SK-N-SH (cell line): ENCODE results near the gene CHD2. TPM values are rescaled to one million over a fixed set of nuclear protein-coding genes. Genes with fewer than 3 reads are reported as not detected.

Source experiments
- CTCF ChIA-PET: fragments of 300-600, 350-600 bp; formaldehyde crosslinking; extraction: SDS; loops from one replicate; lab custom pipeline; 2021; lab: Yijun Ruan, JAX
- POLR2A ChIA-PET: fragments of 350-600 bp; sonication (Branson Sonifier 250); formaldehyde crosslinking; extraction: SDS; loops from one replicate; lab custom pipeline; 2020; ENCODE audit warnings: antibody characterized with exemption, inconsistent platforms; lab: Yijun Ruan, JAX
- DNase-seq: peaks from one replicate; pipeline ENCODE4 v3.0.0; 2012
- H2AFZ ChIP-seq: fragments of 200-600 bp; sonication (generic); 2 replicates; pipeline ENCODE4 v1.8.1; 2016; ENCODE audit warnings: antibody characterized with exemption, mild to moderate bottlenecking, low read depth
- H3F3A ChIP-seq: fragments of 200-600 bp; sonication (generic); replicated peaks from 2 replicates; pipeline ENCODE3; 2016; ENCODE audit warnings: antibody characterized with exemption, mild to moderate bottlenecking; ENCODE audit not compliant: insufficient read depth
- H3K27ac ChIP-seq, 2 experiments: fragments of 200-500 bp in 1 of 2; fragments of 200-600 bp in 1 of 2; sonication (Bioruptor generic) in 1 of 2; sonication (generic), shearing (Covaris generic) in 1 of 2; 2 replicates each; pipeline versions ENCODE4 v1.5.1 to v1.6.1; 2014 to 2016; ENCODE audit warnings: low read depth in 2 of 2, inconsistent platforms in 1 of 2, low read length in 1 of 2, mild to moderate bottlenecking in 1 of 2, mixed read lengths in 1 of 2
- H3K27me3 ChIP-seq: fragments of 200-600 bp; sonication (generic), shearing (Covaris generic); 2 replicates; pipeline ENCODE4 v1.6.1; 2016; ENCODE audit warnings: mixed run types; ENCODE audit not compliant: insufficient read depth
- H3K36me3 ChIP-seq, 2 experiments: fragments of 200-500 bp in 1 of 2; fragments of 200-600 bp in 1 of 2; sonication (Bioruptor generic) in 1 of 2; sonication (generic) in 1 of 2; replicated peaks in 1 of 2; 2 replicates each; pipeline versions ENCODE3 to v1.5.1; 2014 to 2016; ENCODE audit warnings: low read length in 1 of 2, mild to moderate bottlenecking in 1 of 2; ENCODE audit not compliant: insufficient read depth in 2 of 2, control insufficient read depth in 1 of 2
- H3K4me1 ChIP-seq, 2 experiments: fragments of 200-500 bp in 1 of 2; fragments of 200-600 bp in 1 of 2; sonication (Bioruptor generic) in 1 of 2; sonication (generic), shearing (Covaris generic) in 1 of 2; 2 replicates each; pipeline versions ENCODE4 v1.5.1 to v1.6.1; 2014 to 2016; ENCODE audit warnings: low read depth in 1 of 2, low read length in 1 of 2, mixed run types in 1 of 2; ENCODE audit not compliant: insufficient read depth in 2 of 2, control insufficient read depth in 1 of 2
- H3K4me2 ChIP-seq: fragments of 200-600 bp; sonication (generic), shearing (Covaris generic); 2 replicates; pipeline ENCODE4 v1.6.1; 2017; ENCODE audit warnings: mixed run types
- H3K4me3 ChIP-seq, 2 experiments: fragments of 200-500 bp in 1 of 2; fragments of 200-600 bp in 1 of 2; sonication (Bioruptor generic) in 1 of 2; sonication (generic), shearing (Covaris generic) in 1 of 2; 2 replicates each; pipeline versions ENCODE4 v1.5.1 to v1.8.1; 2014 to 2016; ENCODE audit warnings: low read depth in 2 of 2, inconsistent platforms in 1 of 2, low read length in 1 of 2, mild to moderate bottlenecking in 1 of 2, mixed read lengths in 1 of 2, moderate library complexity in 1 of 2
- H3K79me2 ChIP-seq: fragments of 200-600 bp; sonication (generic); 2 replicates; pipeline ENCODE4 v1.8.1; 2017; ENCODE audit warnings: mild to moderate bottlenecking; ENCODE audit not compliant: insufficient read depth
- H3K9ac ChIP-seq: fragments of 200-600 bp; sonication (generic); 2 replicates; pipeline ENCODE4 v1.6.1; 2017; ENCODE audit warnings: mixed run types
- H3K9me2 ChIP-seq: fragments of 200-600 bp; sonication (generic); 2 replicates; pipeline ENCODE4 v1.6.1; 2017; ENCODE audit warnings: mixed run types
- H3K9me3 ChIP-seq: fragments of 200-600 bp; sonication (generic); 2 replicates; pipeline ENCODE4 v1.6.1; 2017; ENCODE audit warnings: mixed run types, mild to moderate bottlenecking, moderate library complexity
- H4K20me1 ChIP-seq: fragments of 200-600 bp; sonication (generic); 2 replicates; pipeline ENCODE4 v1.6.1; 2017; ENCODE audit warnings: mild to moderate bottlenecking, mixed run types; ENCODE audit not compliant: insufficient read depth
- ELF1 ChIP-seq: IDR thresholded peaks from 2 replicates; pipeline ENCODE4 v1.4.0; 2012
- EP300 ChIP-seq, 2 experiments: IDR thresholded peaks; 2 replicates each; pipeline versions ENCODE4 v1.4.0 to v1.6.1; 2012; ENCODE audit warnings: borderline replicate concordance in 1 of 2, low read depth in 1 of 2, low read length in 1 of 2
- FOSL2 ChIP-seq: IDR thresholded peaks from 2 replicates; pipeline ENCODE4 v1.4.0; 2012; ENCODE audit warnings: low read depth, mild to moderate bottlenecking, moderate library complexity, borderline replicate concordance
- FOXJ3 ChIP-seq: sonication (generic); formaldehyde crosslinking; IDR thresholded peaks from 2 replicates; pipeline ENCODE4 v1.5.1; 2020; ENCODE audit warnings: mild to moderate bottlenecking, missing genetic modification reagents
- FOXM1 ChIP-seq: IDR thresholded peaks from 2 replicates; pipeline ENCODE4 v1.4.0; 2012; ENCODE audit warnings: low read depth, mild to moderate bottlenecking
- GABPA ChIP-seq: IDR thresholded peaks from 2 replicates; pipeline ENCODE4 v1.4.0; 2012; ENCODE audit warnings: low read depth, mild to moderate bottlenecking
- GATA2 ChIP-seq: sonication (generic); formaldehyde crosslinking; IDR thresholded peaks from 2 replicates; pipeline ENCODE4 v1.5.0; 2020; ENCODE audit warnings: mild to moderate bottlenecking, missing genetic modification reagents
- JUND ChIP-seq: IDR thresholded peaks from 2 replicates; pipeline ENCODE4 v1.4.0; 2012
- MXI1 ChIP-seq: IDR thresholded peaks from 2 replicates; pipeline ENCODE4 v1.6.1; 2012; ENCODE audit warnings: mild to moderate bottlenecking, low read depth, low read length, improper control_type of control experiment
- NFIC ChIP-seq: IDR thresholded peaks from 2 replicates; pipeline ENCODE4 v1.4.0; 2012; ENCODE audit warnings: borderline replicate concordance
- POLR2AphosphoS5 ChIP-seq: IDR thresholded peaks from 2 replicates; pipeline ENCODE4 v1.6.1; 2012; ENCODE audit warnings: low read depth, low read length
- RAD21 ChIP-seq: IDR thresholded peaks from 2 replicates; pipeline ENCODE4 v1.6.1; 2012; ENCODE audit warnings: mild to moderate bottlenecking, low read length
- RCOR1 ChIP-seq: fragments of 150-350 bp; IDR thresholded peaks from 2 replicates; pipeline ENCODE4 v1.6.1; 2017; ENCODE audit warnings: antibody characterized with exemption, low read length
- SIN3A ChIP-seq: IDR thresholded peaks from 2 replicates; pipeline ENCODE4 v1.6.1; 2012; ENCODE audit warnings: low read depth, mild to moderate bottlenecking, low read length, moderate library complexity, borderline replicate concordance
- SMC3 ChIP-seq: IDR thresholded peaks from 2 replicates; pipeline ENCODE4 v1.6.1; 2012; ENCODE audit warnings: low read depth, low read length, improper control_type of control experiment
- TAF1 ChIP-seq: IDR thresholded peaks from 2 replicates; pipeline ENCODE4 v1.6.1; 2012; ENCODE audit warnings: low read depth, mild to moderate bottlenecking, low read length, moderate library complexity, borderline replicate concordance
- TCF12 ChIP-seq: IDR thresholded peaks from 2 replicates; pipeline ENCODE4 v1.4.0; 2012
- YY1 ChIP-seq: IDR thresholded peaks from 2 replicates; pipeline ENCODE4 v1.4.0; 2012; ENCODE audit warnings: low read depth, mild to moderate bottlenecking
- WGBS: methylation state at CpG from one replicate; pipeline ENCODE4 v1.1.6; 2017; ENCODE audit warnings: low lambda C conversion rate; 5-methylcytosine and 5-hydroxymethylcytosine counted together
- polyA plus RNA-seq, 3 experiments: library from polyadenylated mRNA; depleted of rRNA; stranded (reverse); fragments of >200 nt; gene quantifications; 2 replicates each; pipeline ENCODE4 v1.2.3, GENCODE V29; 2012
- TF ChIP-seq, protein P1 (sequence below): IDR thresholded peaks from 2 replicates; pipeline ENCODE4 v1.4.0; 2012; ENCODE audit warnings: low read depth, borderline replicate concordance
- TF ChIP-seq, protein P2 (sequence below): fragments of 200-600 bp; sonication (generic); IDR thresholded peaks from 2 replicates; pipeline ENCODE4 v1.6.1; 2017; ENCODE audit warnings: antibody characterized with exemption, mild to moderate bottlenecking, moderate library complexity
- TF ChIP-seq, protein P3 (sequence below): IDR thresholded peaks from 2 replicates; pipeline ENCODE4 v1.4.0; 2012; ENCODE audit warnings: low read depth, borderline replicate concordance

The CHD2 gene
- polyA plus RNA-seq, 1 of the 3 experiments (the other 2 are of a cell fraction) = 25.3 TPM

GRCh38 chr15:93049233-93049632 is 149.1 kb downstream of the CHD2 start:
- WGBS = 60% methylated on average over 8 of the region's 8 CpGs
- H3K4me3 ChIP-seq = no peak overlapping the region
- H3K36me3 ChIP-seq = no peaks in the 10 kb centered on the region
- H3K4me2 ChIP-seq = no peak overlapping the region
- no peaks in the 10 kb centered on the region for H4K20me1 ChIP-seq
- no peak overlapping the region for H3K27ac ChIP-seq
- H3K9me2 ChIP-seq = no peaks in the 10 kb centered on the region
- no peaks in the 10 kb centered on the region for H3K79me2 ChIP-seq
- H3K4me1 ChIP-seq = no peaks in the 10 kb centered on the region
- H2AFZ ChIP-seq = no peak overlapping the region
- DNase-seq = no peak
- H3K27me3 ChIP-seq = no peaks in the 10 kb centered on the region
- no peak overlapping the region for H3K9ac ChIP-seq
- TF ChIP-seq, protein P1, sequence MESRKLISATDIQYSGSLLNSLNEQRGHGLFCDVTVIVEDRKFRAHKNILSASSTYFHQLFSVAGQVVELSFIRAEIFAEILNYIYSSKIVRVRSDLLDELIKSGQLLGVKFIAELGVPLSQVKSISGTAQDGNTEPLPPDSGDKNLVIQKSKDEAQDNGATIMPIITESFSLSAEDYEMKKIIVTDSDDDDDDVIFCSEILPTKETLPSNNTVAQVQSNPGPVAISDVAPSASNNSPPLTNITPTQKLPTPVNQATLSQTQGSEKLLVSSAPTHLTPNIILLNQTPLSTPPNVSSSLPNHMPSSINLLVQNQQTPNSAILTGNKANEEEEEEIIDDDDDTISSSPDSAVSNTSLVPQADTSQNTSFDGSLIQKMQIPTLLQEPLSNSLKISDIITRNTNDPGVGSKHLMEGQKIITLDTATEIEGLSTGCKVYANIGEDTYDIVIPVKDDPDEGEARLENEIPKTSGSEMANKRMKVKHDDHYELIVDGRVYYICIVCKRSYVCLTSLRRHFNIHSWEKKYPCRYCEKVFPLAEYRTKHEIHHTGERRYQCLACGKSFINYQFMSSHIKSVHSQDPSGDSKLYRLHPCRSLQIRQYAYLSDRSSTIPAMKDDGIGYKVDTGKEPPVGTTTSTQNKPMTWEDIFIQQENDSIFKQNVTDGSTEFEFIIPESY = no peak
- TF ChIP-seq MXI1 (no peak), FOXJ3 (CRISPR knock-in tag) (no peak), GABPA (no peak), RAD21 (no peak), SIN3A (no peak), EP300 (IDR thresholded peaks at IDR 0.05; ENCODE audit: borderline replicate concordance in 1 of 2, low read depth in 1 of 2, low read length in 1 of 2) (no peak), TCF12 (no peak), RCOR1 (no peak), TAF1 (no peak)
- ChIA-PET CTCF (interaction anchor here (1.0 to 1.1 kb wide), 2 partner anchors 19 to 39 kb away, joined by 4 read pairs; no protein-coding TSS in a partner anchor), POLR2A (no interaction called here)
- no peaks in the 10 kb centered on the region for H3K9me3 ChIP-seq
- H3F3A ChIP-seq = no peaks in the 10 kb centered on the region

DNA sequence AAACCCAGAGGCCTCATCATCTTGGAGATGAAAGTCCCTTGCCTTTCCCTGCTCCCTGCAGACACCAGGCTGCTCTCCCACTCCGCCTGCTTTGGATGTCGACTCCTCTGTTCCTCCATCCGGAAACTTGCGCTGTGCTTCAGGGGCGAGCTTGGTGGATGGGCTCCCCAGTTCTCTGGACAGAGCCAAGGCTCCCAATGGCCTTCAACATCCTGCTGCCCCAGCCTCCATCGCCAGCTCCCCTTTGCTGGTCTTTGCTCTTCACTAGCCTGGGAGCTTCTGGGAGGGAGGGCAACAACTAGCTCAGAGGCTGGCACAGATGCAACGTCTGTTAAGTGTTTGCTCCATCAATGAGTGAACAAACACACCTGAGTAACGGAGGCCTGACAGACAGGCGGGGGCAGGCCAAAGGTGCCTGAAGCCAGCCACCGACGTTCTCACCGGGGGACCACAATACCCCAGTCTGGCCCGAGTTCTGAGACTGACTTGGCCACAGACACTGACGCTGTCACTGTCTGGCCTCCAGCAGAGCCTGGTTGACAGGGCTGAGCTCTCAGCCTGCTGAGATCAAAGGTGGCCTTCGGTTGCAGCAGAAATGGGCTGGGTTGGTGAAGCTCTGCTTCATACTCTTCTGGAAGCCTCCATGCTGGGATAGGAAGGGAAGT is 149.9 kb downstream of the CHD2 start:
- no peaks in the 10 kb centered on the region for H3K4me1 ChIP-seq
- DNase-seq = no peak
- H3K9ac ChIP-seq = no peak overlapping the region
- H3K9me2 ChIP-seq = no peaks in the 10 kb centered on the region
- no peaks in the 10 kb centered on the region for H3K79me2 ChIP-seq
- TF ChIP-seq YY1 (no peak), GABPA (no peak), POLR2AphosphoS5 (no peak), SMC3 (no peak), FOXM1 (no peak), JUND (no peak), FOXJ3 (CRISPR knock-in tag) (no peak), RAD21 (no peak), TCF12 (no peak), GATA2 (CRISPR knock-in tag) (no peak), ELF1 (no peak), FOSL2 (no peak), NFIC (no peak)
- TF ChIP-seq, protein P1 = no peak
- TF ChIP-seq, protein P2, sequence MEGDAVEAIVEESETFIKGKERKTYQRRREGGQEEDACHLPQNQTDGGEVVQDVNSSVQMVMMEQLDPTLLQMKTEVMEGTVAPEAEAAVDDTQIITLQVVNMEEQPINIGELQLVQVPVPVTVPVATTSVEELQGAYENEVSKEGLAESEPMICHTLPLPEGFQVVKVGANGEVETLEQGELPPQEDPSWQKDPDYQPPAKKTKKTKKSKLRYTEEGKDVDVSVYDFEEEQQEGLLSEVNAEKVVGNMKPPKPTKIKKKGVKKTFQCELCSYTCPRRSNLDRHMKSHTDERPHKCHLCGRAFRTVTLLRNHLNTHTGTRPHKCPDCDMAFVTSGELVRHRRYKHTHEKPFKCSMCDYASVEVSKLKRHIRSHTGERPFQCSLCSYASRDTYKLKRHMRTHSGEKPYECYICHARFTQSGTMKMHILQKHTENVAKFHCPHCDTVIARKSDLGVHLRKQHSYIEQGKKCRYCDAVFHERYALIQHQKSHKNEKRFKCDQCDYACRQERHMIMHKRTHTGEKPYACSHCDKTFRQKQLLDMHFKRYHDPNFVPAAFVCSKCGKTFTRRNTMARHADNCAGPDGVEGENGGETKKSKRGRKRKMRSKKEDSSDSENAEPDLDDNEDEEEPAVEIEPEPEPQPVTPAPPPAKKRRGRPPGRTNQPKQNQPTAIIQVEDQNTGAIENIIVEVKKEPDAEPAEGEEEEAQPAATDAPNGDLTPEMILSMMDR = no peak
- TF ChIP-seq, protein P3, sequence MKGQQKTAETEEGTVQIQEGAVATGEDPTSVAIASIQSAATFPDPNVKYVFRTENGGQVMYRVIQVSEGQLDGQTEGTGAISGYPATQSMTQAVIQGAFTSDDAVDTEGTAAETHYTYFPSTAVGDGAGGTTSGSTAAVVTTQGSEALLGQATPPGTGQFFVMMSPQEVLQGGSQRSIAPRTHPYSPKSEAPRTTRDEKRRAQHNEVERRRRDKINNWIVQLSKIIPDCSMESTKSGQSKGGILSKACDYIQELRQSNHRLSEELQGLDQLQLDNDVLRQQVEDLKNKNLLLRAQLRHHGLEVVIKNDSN = no peak
- no peaks in the 10 kb centered on the region for H4K20me1 ChIP-seq
- no peak overlapping the region for H3K4me3 ChIP-seq
- H3K4me2 ChIP-seq = no peak overlapping the region
- H3F3A ChIP-seq = no peaks in the 10 kb centered on the region
- H3K27me3 ChIP-seq = no peaks in the 10 kb centered on the region
- H3K27ac ChIP-seq = no peak overlapping the region
- no peak overlapping the region for H2AFZ ChIP-seq
- POLR2A ChIA-PET = no interaction called here
- CTCF ChIA-PET = interaction anchor here (1.0 to 1.1 kb wide), 3 partner anchors 20 to 38 kb away, joined by 3 to 4 read pairs (median 4); no protein-coding TSS in a partner anchor
- H3K9me3 ChIP-seq = no peaks in the 10 kb centered on the region
- WGBS = 84% methylated on average over 10 of the region's 15 CpGs
- no peaks in the 10 kb centered on the region for H3K36me3 ChIP-seq
